Amniotic stem cell (primary cell): Measurements from ENCODE around the gene MYO16.
"Not testable (repeated sequence)": the region's sequence is repeated elsewhere in the genome, so short reads cannot be mapped to it uniquely, and the experiment has no call there.

ENCODE experiments used
- DNase-seq: peaks from one replicate; lab custom pipeline; 2025; lab: John Stamatoyannopoulos, UW

Gene MYO16

GRCh38 chr13:108742701-108743451 lies 113.5 kb downstream of the MYO16 start:
- DNase-seq, result no peak

GRCh38 chr13:108743522-108743921 lies 114.1 kb downstream of the MYO16 start:
- no peak for DNase-seq

GRCh38 chr13:108747843-108748242 lies 118.4 kb downstream of the MYO16 start:
- DNase-seq, result no peak

GRCh38 chr13:108752276-108752675 lies 122.9 kb downstream of the MYO16 start:
- no peak for DNase-seq

- DNase-seq, result no peak
Observed at GRCh38 chr13:108755083-108755482, 125.7 kb downstream of the MYO16 start.

- DNase-seq, result no peak
Observed at GRCh38 chr13:108760129-108760528, 130.7 kb downstream of the MYO16 start.

GRCh38 chr13:108760541-108760940 lies 131.1 kb downstream of the MYO16 start:
- DNase-seq, result no peak

GRCh38 chr13:108768035-108768434 lies 138.6 kb downstream of the MYO16 start:
- no peak for DNase-seq

- DNase-seq, result no peak
Observed at GRCh38 chr13:108769213-108770070, 140.0 kb downstream of the MYO16 start.

- no peak for DNase-seq
Observed at GRCh38 chr13:108775597-108775996, 146.2 kb downstream of the MYO16 start.

- no peak for DNase-seq
Observed at GRCh38 chr13:108776650-108777049, 147.2 kb downstream of the MYO16 start.

GRCh38 chr13:108777421-108778420 lies 148.3 kb downstream of the MYO16 start:
- no peak for DNase-seq

- no peak for DNase-seq
Observed at GRCh38 chr13:108779308-108779707, 149.9 kb downstream of the MYO16 start.

GRCh38 chr13:108780706-108781105 lies 151.3 kb downstream of the MYO16 start:
- no peak for DNase-seq

- no peak for DNase-seq
Observed at GRCh38 chr13:108781312-108781711, 151.9 kb downstream of the MYO16 start.

- not testable (repeated sequence) for DNase-seq
Observed at GRCh38 chr13:108782480-108782879, 153.1 kb downstream of the MYO16 start.

- DNase-seq, result no peak
Observed at GRCh38 chr13:108785844-108786243, 156.4 kb downstream of the MYO16 start.

- no peak for DNase-seq
Observed at GRCh38 chr13:108786456-108787200, 157.2 kb downstream of the MYO16 start.

GRCh38 chr13:108787700-108788414 lies 158.4 kb downstream of the MYO16 start:
- DNase-seq, result no peak

- DNase-seq, result no peak
Observed at GRCh38 chr13:108789476-108789875, 160.1 kb downstream of the MYO16 start.

GRCh38 chr13:108795841-108796240 lies 166.4 kb downstream of the MYO16 start:
- no peak for DNase-seq
